SK-N-SH treated with all-trans-retinoic acid at 6 μM for 48 hours (cell line): ENCODE data around the gene LSMEM2.
A peak's percentile ranks its signal among the peaks of the same experiment; 100 is the strongest.

Experiments used
- ATAC-seq: fragments of 200-7000 bp; cut with Tn5 transposase; 3 replicates; pipeline ENCODE4 v1.9.1; 2020; ENCODE audit warnings: mild to moderate bottlenecking, moderate library complexity
- CSDC2 ChIP-seq: fragments of 250-450 bp; sonication (Bioruptor Pico); IDR thresholded peaks from 2 replicates; pipeline ENCODE4 v1.5.0; 2020; ENCODE audit warnings: mild to moderate bottlenecking, moderate library complexity
- ESRRG ChIP-seq: fragments of 250-450 bp; sonication (Bioruptor Pico); IDR thresholded peaks from 2 replicates; pipeline ENCODE4 v1.6.1; 2021; ENCODE audit warnings: mild to moderate bottlenecking
- GLIS3 ChIP-seq: fragments of 250-450 bp; sonication (Bioruptor Pico); IDR thresholded peaks from 2 replicates; pipeline ENCODE4 v1.5.0; 2020; ENCODE audit warnings: mild to moderate bottlenecking, moderate library complexity
- ISL1 ChIP-seq: fragments of 250-450 bp; sonication (Bioruptor Pico); IDR thresholded peaks from 2 replicates; pipeline ENCODE4 v2.1.2; 2022; ENCODE audit warnings: mild to moderate bottlenecking, moderate library complexity
- OSR1 ChIP-seq: fragments of 250-450 bp; sonication (Bioruptor Pico); IDR thresholded peaks from 2 replicates; pipeline ENCODE4 v1.8.0; 2022; ENCODE audit warnings: moderate library complexity, mild to moderate bottlenecking, inconsistent platforms
- RARB ChIP-seq: fragments of 250-450 bp; sonication (Bioruptor Pico); IDR thresholded peaks from 2 replicates; pipeline ENCODE4 v1.8.0; 2021; ENCODE audit warnings: mild to moderate bottlenecking, moderate library complexity
- SNAI2 ChIP-seq: fragments of 250-450 bp; sonication (Bioruptor Pico); IDR thresholded peaks from 2 replicates; pipeline ENCODE4 v1.5.0; 2020; ENCODE audit warnings: mild to moderate bottlenecking, moderate library complexity
- ZC3H10 ChIP-seq: fragments of 250-450 bp; sonication (Bioruptor Pico); IDR thresholded peaks from 2 replicates; pipeline ENCODE4 v1.5.1; 2021; ENCODE audit warnings: mild to moderate bottlenecking, moderate library complexity
- ZFP3 ChIP-seq: fragments of 250-450 bp; sonication (Bioruptor Pico); IDR thresholded peaks from 2 replicates; pipeline ENCODE4 v1.5.0; 2020; ENCODE audit warnings: mild to moderate bottlenecking, moderate library complexity
- ZFP30 ChIP-seq: fragments of 450-650 bp; formaldehyde crosslinking; IDR thresholded peaks from 2 replicates; pipeline ENCODE4 v1.5.0; 2022; ENCODE audit warnings: mild to moderate bottlenecking, moderate library complexity
- ZNF70 ChIP-seq: fragments of 450-650 bp; formaldehyde crosslinking; IDR thresholded peaks from 2 replicates; pipeline ENCODE4 v1.5.0; 2020; ENCODE audit warnings: mild to moderate bottlenecking, moderate library complexity
- ZNF8 ChIP-seq: fragments of 450-650 bp; formaldehyde crosslinking; IDR thresholded peaks from 2 replicates; pipeline ENCODE4 v1.5.0; 2020; ENCODE audit warnings: mild to moderate bottlenecking, moderate library complexity
- TF ChIP-seq, protein P1 (sequence below): fragments of 250-450 bp; sonication (Bioruptor Pico); IDR thresholded peaks from 2 replicates; pipeline ENCODE4 v1.8.0; 2020; ENCODE audit warnings: mild to moderate bottlenecking, moderate library complexity, borderline replicate concordance
- TF ChIP-seq, protein P2 (sequence below): fragments of 250-450 bp; sonication (Bioruptor Pico); IDR thresholded peaks from 2 replicates; pipeline ENCODE4 v1.5.1; 2021; ENCODE audit warnings: mild to moderate bottlenecking, moderate library complexity
- TF ChIP-seq, protein P3 (sequence below): fragments of 250-450 bp; sonication (Bioruptor Pico); IDR thresholded peaks from 2 replicates; pipeline ENCODE4 v1.5.1; 2020; ENCODE audit warnings: low read depth, mild to moderate bottlenecking, moderate library complexity
- TF ChIP-seq, protein P4 (sequence below): fragments of 250-450 bp; sonication (Bioruptor Pico); IDR thresholded peaks from 2 replicates; pipeline ENCODE4 v1.8.0; 2021; ENCODE audit warnings: low read depth, mild to moderate bottlenecking, moderate library complexity, borderline replicate concordance
- TF ChIP-seq, protein P5 (sequence below): fragments of 250-450 bp; sonication (Bioruptor Pico); IDR thresholded peaks from 2 replicates; pipeline ENCODE4 v1.5.0; 2020; ENCODE audit warnings: mild to moderate bottlenecking, moderate library complexity

Gene LSMEM2

DNA sequence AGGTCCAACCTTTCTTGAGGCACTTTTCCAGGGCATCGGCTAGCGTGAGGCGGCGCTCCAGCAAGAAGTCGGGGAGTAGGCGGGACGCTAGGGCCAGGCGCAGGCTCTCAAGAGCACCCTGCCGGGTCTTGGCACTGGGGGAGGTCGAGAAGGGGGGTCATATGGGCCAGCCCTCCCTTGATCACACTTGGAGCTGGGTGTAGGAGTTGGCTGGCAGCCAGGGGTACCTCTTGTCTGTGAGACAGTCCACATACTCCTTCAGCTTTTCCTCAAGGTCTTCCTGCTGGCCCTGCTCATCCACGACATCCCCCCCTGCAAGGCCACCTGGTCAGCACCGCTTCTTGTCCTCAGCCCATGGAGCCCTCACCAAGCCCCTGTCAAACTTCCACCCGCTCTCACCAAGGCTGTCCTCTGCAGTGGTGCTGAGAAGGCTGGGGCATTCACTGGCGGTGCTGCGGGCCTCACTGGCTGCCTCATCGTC, 11.3 kb downstream of the LSMEM2 start:
- ATAC-seq, result no peak
- TF ChIP-seq, protein P1, sequence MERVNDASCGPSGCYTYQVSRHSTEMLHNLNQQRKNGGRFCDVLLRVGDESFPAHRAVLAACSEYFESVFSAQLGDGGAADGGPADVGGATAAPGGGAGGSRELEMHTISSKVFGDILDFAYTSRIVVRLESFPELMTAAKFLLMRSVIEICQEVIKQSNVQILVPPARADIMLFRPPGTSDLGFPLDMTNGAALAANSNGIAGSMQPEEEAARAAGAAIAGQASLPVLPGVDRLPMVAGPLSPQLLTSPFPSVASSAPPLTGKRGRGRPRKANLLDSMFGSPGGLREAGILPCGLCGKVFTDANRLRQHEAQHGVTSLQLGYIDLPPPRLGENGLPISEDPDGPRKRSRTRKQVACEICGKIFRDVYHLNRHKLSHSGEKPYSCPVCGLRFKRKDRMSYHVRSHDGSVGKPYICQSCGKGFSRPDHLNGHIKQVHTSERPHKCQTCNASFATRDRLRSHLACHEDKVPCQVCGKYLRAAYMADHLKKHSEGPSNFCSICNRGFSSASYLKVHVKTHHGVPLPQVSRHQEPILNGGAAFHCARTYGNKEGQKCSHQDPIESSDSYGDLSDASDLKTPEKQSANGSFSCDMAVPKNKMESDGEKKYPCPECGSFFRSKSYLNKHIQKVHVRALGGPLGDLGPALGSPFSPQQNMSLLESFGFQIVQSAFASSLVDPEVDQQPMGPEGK (CRISPR knock-in tag), result no peak
- TF ChIP-seq ZNF8 (no peak), ZC3H10 (no peak), ISL1 (CRISPR knock-in tag) (no peak), ESRRG (CRISPR knock-in tag) (no peak), ZFP30 (no peak), GLIS3 (CRISPR knock-in tag) (no peak), CSDC2 (CRISPR knock-in tag) (no peak), RARB (CRISPR knock-in tag) (no peak)
- TF ChIP-seq, protein P2, sequence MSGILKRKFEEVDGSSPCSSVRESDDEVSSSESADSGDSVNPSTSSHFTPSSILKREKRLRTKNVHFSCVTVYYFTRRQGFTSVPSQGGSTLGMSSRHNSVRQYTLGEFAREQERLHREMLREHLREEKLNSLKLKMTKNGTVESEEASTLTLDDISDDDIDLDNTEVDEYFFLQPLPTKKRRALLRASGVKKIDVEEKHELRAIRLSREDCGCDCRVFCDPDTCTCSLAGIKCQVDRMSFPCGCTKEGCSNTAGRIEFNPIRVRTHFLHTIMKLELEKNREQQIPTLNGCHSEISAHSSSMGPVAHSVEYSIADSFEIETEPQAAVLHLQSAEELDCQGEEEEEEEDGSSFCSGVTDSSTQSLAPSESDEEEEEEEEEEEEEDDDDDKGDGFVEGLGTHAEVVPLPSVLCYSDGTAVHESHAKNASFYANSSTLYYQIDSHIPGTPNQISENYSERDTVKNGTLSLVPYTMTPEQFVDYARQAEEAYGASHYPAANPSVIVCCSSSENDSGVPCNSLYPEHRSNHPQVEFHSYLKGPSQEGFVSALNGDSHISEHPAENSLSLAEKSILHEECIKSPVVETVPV (CRISPR knock-in tag), result no peak

DNA sequence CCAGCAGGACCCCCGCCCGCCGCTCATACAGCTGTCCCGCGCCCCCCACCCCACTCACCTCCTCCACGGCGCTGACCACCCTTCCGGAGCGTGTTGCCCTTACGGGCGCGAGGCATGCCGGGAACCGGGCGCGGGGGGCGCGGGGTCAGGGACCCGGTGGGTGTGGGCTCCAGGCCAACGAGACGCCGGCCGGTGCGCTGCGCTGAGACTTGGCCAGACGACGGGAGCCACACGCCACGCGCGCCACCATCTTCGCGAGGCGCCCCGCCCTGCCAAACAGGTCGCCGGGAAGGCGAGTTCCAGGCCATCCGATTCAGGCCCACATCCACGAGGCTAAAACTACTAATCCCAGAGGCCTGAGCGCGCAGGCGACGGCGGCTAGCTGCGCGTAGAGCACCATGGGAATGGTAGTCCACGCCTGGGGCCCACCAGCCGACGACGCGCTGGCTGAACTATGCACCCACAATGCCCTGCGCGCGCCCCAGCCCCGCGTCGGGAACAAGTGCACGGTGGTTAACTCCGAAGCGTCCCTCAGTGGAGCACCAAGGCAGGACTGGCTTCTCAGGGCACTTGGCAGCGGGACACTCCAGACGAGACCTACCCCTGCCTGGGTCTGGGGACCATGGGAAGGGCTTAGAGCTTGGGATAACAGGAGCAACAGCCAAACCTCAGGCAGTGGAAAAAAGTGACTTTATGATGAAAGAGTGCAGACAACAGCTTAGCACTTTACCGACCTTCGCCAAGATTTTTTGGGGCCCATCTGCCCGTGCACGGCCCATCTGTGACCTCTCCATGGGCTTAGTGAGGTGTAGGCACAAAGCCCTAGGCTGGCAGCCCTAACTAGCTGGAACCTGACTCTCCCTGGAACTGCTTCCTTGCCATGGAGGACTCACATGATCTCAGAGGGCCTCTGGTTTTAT, 13.5 kb downstream of the LSMEM2 start, which contains the start of gene IFRD2:
Gene IFRD2, minus strand, starts transcription at position 271 of the 920 bp plus-strand sequence. Its CDS starts 155 bp downstream, at position 116.
- peak; percentile 98 for ATAC-seq
- TF ChIP-seq ZNF8 (peak; percentile 31; the same call in 1 of the 2 replicates), ZNF70 (CRISPR knock-in tag) (peak; percentile 59; the same call in 1 of the 2 replicates), SNAI2 (CRISPR knock-in tag) (peak; percentile 94), CSDC2 (CRISPR knock-in tag) (peak; percentile 93), ZFP3 (CRISPR knock-in tag) (peak; percentile 86), ZFP30 (peak; percentile 48; the same call in 1 of the 2 replicates), OSR1 (CRISPR knock-in tag) (no peak)
- TF ChIP-seq, protein P3, sequence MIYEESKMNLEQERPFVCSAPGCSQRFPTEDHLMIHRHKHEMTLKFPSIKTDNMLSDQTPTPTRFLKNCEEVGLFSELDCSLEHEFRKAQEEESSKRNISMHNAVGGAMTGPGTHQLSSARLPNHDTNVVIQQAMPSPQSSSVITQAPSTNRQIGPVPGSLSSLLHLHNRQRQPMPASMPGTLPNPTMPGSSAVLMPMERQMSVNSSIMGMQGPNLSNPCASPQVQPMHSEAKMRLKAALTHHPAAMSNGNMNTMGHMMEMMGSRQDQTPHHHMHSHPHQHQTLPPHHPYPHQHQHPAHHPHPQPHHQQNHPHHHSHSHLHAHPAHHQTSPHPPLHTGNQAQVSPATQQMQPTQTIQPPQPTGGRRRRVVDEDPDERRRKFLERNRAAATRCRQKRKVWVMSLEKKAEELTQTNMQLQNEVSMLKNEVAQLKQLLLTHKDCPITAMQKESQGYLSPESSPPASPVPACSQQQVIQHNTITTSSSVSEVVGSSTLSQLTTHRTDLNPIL (CRISPR knock-in tag), result no peak
- TF ChIP-seq, protein P1 (CRISPR knock-in tag), result no peak
- TF ChIP-seq, protein P4, sequence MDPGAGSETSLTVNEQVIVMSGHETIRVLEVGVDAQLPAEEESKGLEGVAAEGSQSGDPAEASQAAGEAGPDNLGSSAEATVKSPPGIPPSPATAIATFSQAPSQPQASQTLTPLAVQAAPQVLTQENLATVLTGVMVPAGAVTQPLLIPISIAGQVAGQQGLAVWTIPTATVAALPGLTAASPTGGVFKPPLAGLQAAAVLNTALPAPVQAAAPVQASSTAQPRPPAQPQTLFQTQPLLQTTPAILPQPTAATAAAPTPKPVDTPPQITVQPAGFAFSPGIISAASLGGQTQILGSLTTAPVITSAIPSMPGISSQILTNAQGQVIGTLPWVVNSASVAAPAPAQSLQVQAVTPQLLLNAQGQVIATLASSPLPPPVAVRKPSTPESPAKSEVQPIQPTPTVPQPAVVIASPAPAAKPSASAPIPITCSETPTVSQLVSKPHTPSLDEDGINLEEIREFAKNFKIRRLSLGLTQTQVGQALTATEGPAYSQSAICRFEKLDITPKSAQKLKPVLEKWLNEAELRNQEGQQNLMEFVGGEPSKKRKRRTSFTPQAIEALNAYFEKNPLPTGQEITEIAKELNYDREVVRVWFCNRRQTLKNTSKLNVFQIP (CRISPR knock-in tag), result no peak
- TF ChIP-seq, protein P5, sequence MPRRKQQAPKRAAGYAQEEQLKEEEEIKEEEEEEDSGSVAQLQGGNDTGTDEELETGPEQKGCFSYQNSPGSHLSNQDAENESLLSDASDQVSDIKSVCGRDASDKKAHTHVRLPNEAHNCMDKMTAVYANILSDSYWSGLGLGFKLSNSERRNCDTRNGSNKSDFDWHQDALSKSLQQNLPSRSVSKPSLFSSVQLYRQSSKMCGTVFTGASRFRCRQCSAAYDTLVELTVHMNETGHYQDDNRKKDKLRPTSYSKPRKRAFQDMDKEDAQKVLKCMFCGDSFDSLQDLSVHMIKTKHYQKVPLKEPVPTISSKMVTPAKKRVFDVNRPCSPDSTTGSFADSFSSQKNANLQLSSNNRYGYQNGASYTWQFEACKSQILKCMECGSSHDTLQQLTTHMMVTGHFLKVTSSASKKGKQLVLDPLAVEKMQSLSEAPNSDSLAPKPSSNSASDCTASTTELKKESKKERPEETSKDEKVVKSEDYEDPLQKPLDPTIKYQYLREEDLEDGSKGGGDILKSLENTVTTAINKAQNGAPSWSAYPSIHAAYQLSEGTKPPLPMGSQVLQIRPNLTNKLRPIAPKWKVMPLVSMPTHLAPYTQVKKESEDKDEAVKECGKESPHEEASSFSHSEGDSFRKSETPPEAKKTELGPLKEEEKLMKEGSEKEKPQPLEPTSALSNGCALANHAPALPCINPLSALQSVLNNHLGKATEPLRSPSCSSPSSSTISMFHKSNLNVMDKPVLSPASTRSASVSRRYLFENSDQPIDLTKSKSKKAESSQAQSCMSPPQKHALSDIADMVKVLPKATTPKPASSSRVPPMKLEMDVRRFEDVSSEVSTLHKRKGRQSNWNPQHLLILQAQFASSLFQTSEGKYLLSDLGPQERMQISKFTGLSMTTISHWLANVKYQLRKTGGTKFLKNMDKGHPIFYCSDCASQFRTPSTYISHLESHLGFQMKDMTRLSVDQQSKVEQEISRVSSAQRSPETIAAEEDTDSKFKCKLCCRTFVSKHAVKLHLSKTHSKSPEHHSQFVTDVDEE (CRISPR knock-in tag), result peak; percentile 99
